SK-N-SH treated with all-trans-retinoic acid at 6 μM for 48 hours (cell line): ENCODE data around the gene AGTPBP1.

Experiments used
- ARNTL ChIP-seq: fragments of 450-650 bp; formaldehyde crosslinking; IDR thresholded peaks from 2 replicates; pipeline ENCODE4 v1.5.0; 2020; ENCODE audit warnings: low read depth, mild to moderate bottlenecking, moderate library complexity, borderline replicate concordance
- BACH2 ChIP-seq: fragments of 250-450 bp; sonication (Bioruptor Pico); IDR thresholded peaks from 2 replicates; pipeline ENCODE4 v1.9.0; 2021; ENCODE audit warnings: mild to moderate bottlenecking, borderline replicate concordance
- CREB5 ChIP-seq: fragments of 250-450 bp; sonication (Bioruptor Pico); IDR thresholded peaks from 2 replicates; pipeline ENCODE4 v1.5.1; 2020; ENCODE audit warnings: low read depth, mild to moderate bottlenecking, moderate library complexity
- CSRNP3 ChIP-seq: fragments of 250-450 bp; sonication (Bioruptor Pico); IDR thresholded peaks from 2 replicates; pipeline ENCODE4 v1.5.1; 2021; ENCODE audit warnings: mild to moderate bottlenecking, moderate library complexity
- ISL1 ChIP-seq: fragments of 250-450 bp; sonication (Bioruptor Pico); IDR thresholded peaks from 2 replicates; pipeline ENCODE4 v2.1.2; 2022; ENCODE audit warnings: mild to moderate bottlenecking, moderate library complexity
- PATZ1 ChIP-seq: fragments of 250-450 bp; sonication (Bioruptor Pico); IDR thresholded peaks from 2 replicates; pipeline ENCODE4 v1.8.0; 2020; ENCODE audit warnings: mild to moderate bottlenecking, moderate library complexity, borderline replicate concordance
- TCF4 ChIP-seq: fragments of 250-450 bp; sonication (Bioruptor Pico); IDR thresholded peaks from 2 replicates; pipeline ENCODE4 v1.8.0; 2021; ENCODE audit warnings: mild to moderate bottlenecking, moderate library complexity, borderline replicate concordance
- TOX ChIP-seq: fragments of 250-450 bp; sonication (Bioruptor Pico); IDR thresholded peaks from 2 replicates; pipeline ENCODE4 v1.8.0; 2021; ENCODE audit warnings: mild to moderate bottlenecking, moderate library complexity, borderline replicate concordance
- ZFP30 ChIP-seq: fragments of 450-650 bp; formaldehyde crosslinking; IDR thresholded peaks from 2 replicates; pipeline ENCODE4 v1.5.0; 2022; ENCODE audit warnings: mild to moderate bottlenecking, moderate library complexity
- ZNF70 ChIP-seq: fragments of 450-650 bp; formaldehyde crosslinking; IDR thresholded peaks from 2 replicates; pipeline ENCODE4 v1.5.0; 2020; ENCODE audit warnings: mild to moderate bottlenecking, moderate library complexity

GRCh38 chr9:85536514-85536913 lies 205.2 kb downstream of the AGTPBP1 start:
- TF ChIP-seq ISL1 (CRISPR knock-in tag), result no peak
- TF ChIP-seq PATZ1, result no peak
- TF ChIP-seq TCF4, result no peak
- no peak for TF ChIP-seq ZNF70 (CRISPR knock-in tag)
- TF ChIP-seq CREB5, result no peak
- no peak for TF ChIP-seq TOX
- no peak for TF ChIP-seq CSRNP3
- TF ChIP-seq ARNTL (CRISPR knock-in tag), result no peak
- TF ChIP-seq ZFP30, result no peak
- TF ChIP-seq BACH2 (CRISPR knock-in tag), result no peak
